HepG2 (cell line): Measurements from ENCODE around the gene SDR39U1. TPM values are rescaled to one million over a fixed set of nuclear protein-coding genes. Genes with fewer than 3 reads are reported as not detected.

Experiments
- E2F2 ChIP-seq: sonication (generic); formaldehyde crosslinking; IDR thresholded peaks from 2 replicates; pipeline ENCODE4 v1.4.0; 2020; ENCODE audit warnings: missing genetic modification reagents, borderline replicate concordance
- MZF1 ChIP-seq: sonication (generic); formaldehyde crosslinking; IDR thresholded peaks from 2 replicates; pipeline ENCODE4 v1.8.1; 2023; ENCODE audit warnings: mild to moderate bottlenecking, missing genetic modification reagents, borderline replicate concordance
- REST ChIP-seq, 2 experiments: IDR thresholded peaks; 2 replicates each; pipeline ENCODE4 v1.6.1; 2011 to 2012; ENCODE audit warnings: low read length in 2 of 2, borderline replicate concordance in 1 of 2, low read depth in 1 of 2, mild to moderate bottlenecking in 1 of 2, moderate library complexity in 1 of 2
- TCF12 ChIP-seq, 2 experiments: fragments of 450-650 bp in 1 of 2; sonication (generic) in 1 of 2; formaldehyde crosslinking in 1 of 2; IDR thresholded peaks; 2 replicates each; pipeline versions ENCODE4 v1.6.1 to v1.8.0; 2017 to 2022; ENCODE audit warnings: antibody characterized with exemption in 1 of 2, mild to moderate bottlenecking in 1 of 2, missing genetic modification reagents in 1 of 2, moderate library complexity in 1 of 2
- TFDP2 ChIP-seq: sonication (generic); formaldehyde crosslinking; IDR thresholded peaks from 2 replicates; pipeline ENCODE4 v1.4.0; 2020; ENCODE audit warnings: missing genetic modification reagents
- ZBTB40 ChIP-seq, 2 experiments: fragments of 450-650 bp in 1 of 2; sonication (generic) in 1 of 2; formaldehyde crosslinking in 1 of 2; IDR thresholded peaks; 2 replicates each; pipeline versions ENCODE4 v1.6.1 to v1.8.0; 2016 to 2022; ENCODE audit warnings: antibody characterized with exemption in 1 of 2, mild to moderate bottlenecking in 1 of 2, missing genetic modification reagents in 1 of 2
- ZBTB8A ChIP-seq: sonication (generic); formaldehyde crosslinking; IDR thresholded peaks from 2 replicates; pipeline ENCODE4 v1.4.0; 2020; ENCODE audit warnings: mild to moderate bottlenecking, low read depth, missing genetic modification reagents, borderline replicate concordance
- polyA plus RNA-seq, 8 experiments: library from polyadenylated mRNA; depleted of rRNA in 3 of 8; stranded (reverse) in 7 of 8; unstranded in 1 of 8; fragments of >200 nt; fragmentation: Illumina TruSeq in 4 of 8; extraction: Trizol in 4 of 8; gene quantifications; 2 replicates each; pipeline versions ENCODE4 v1.2.1 to v1.2.3, GENCODE V29; 2011 to 2016; ENCODE audit warnings: low read depth in 4 of 8, missing spikeins in 1 of 8, mixed read lengths in 1 of 8; ENCODE audit not compliant: insufficient read depth in 1 of 8
- total RNA-seq, 5 experiments: library from RNA; depleted of rRNA; stranded (reverse); fragments of >200 nt; fragmentation: Illumina TruSeq; extraction: Trizol; gene quantifications; 2 replicates each; pipeline ENCODE4 v1.2.3, GENCODE V29; 2016; ENCODE audit warnings: low read depth in 1 of 5

The SDR39U1 gene
- total and polyA plus RNA-seq, 2 of the 13 experiments (the other 11 are each of a cell fraction or from before 2014, with no cell fraction given), result 34.4 to 129 TPM

- TF ChIP-seq E2F2 (CRISPR knock-in tag) (peak; percentile 54; the same call in 1 of the 2 replicates), REST (IDR thresholded peaks at IDR 0.05; ENCODE audit: borderline replicate concordance in 1 of 2, low read depth in 1 of 2, low read length in 2 of 2) (no peak), TFDP2 (CRISPR knock-in tag) (no peak), ZBTB8A (CRISPR knock-in tag) (0 out of 2 replicates have a peak, but pooled peaks have one; percentile 31), TCF12 (IDR thresholded peaks at IDR 0.05) (no peak), TCF12 (CRISPR knock-in tag; IDR thresholded peaks at IDR 0.05) (no peak; the same call in 1 of the 2 replicates), MZF1 (CRISPR knock-in tag) (peak; percentile 94; the same call in 1 of the 2 replicates), ZBTB40 (IDR thresholded peaks at IDR 0.05) (no peak), ZBTB40 (CRISPR knock-in tag; IDR thresholded peaks at IDR 0.05) (no peak)
These were observed 704 bp downstream of the SDR39U1 start (continued) for GRCh38 chr14:24441904-24442239.
